ENCODE measurements around the gene RUNX2.

RUNX2 gene

DNA sequence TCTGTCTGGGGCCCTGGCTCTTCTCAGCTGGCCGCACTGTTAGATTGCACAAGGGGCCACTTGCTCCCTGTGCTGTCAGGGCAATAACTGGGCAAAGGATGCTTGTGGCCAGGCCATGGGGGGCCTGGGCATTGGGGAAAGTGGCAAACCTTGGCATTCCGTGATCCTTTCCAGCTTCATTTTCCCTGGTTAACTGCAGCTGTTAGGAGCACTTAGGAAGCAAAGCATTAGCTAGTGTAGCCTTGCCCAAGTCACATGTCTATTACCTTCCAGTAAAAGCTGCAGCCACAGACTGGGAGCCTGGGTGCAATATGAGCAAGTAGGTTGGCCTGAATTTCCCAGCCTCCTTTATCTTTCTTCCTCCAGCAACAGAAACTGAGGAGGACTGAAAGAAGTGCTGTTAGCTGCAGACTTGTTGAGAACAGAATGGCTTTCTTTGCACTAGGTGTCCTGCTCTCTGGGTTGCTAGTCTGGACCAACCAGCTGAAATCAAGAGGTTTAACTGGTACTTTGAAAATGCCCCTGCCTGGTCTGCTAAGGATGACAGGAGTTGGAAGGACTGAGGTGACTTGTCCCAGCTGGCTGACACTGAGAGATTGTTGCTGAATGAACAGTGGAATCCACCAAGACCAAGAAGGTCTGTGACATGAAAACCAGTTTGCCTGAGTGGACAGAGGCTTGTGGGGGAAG is 361.9 kb downstream of the RUNX2 start:
- in situ Hi-C loops (cut with HindIII; ENCODE audit: low sequenced_read_pairs), result no loop called here

- in situ Hi-C loops (cut with HindIII; ENCODE audit: low sequenced_read_pairs), result no loop called here
Measured at GRCh38 chr6:45690846-45691245, 362.7 kb downstream of the RUNX2 start.

- in situ Hi-C loops (cut with HindIII; ENCODE audit: low sequenced_read_pairs), result no loop called here
Measured at GRCh38 chr6:45691426-45691825, 363.3 kb downstream of the RUNX2 start.

GRCh38 chr6:45692021-45692420 is 363.9 kb downstream of the RUNX2 start:
- in situ Hi-C loops (cut with HindIII; ENCODE audit: low sequenced_read_pairs), result no loop called here

- in situ Hi-C loops (cut with HindIII; ENCODE audit: low sequenced_read_pairs), result no loop called here
Measured at GRCh38 chr6:45696738-45697137, 368.6 kb downstream of the RUNX2 start.

- in situ Hi-C loops (cut with HindIII; ENCODE audit: low sequenced_read_pairs), result no loop called here
Measured at GRCh38 chr6:45697605-45698004, 369.5 kb downstream of the RUNX2 start.

GRCh38 chr6:45698046-45698445 is 369.9 kb downstream of the RUNX2 start:
- in situ Hi-C loops (cut with HindIII; ENCODE audit: low sequenced_read_pairs), result no loop called here

DNA sequence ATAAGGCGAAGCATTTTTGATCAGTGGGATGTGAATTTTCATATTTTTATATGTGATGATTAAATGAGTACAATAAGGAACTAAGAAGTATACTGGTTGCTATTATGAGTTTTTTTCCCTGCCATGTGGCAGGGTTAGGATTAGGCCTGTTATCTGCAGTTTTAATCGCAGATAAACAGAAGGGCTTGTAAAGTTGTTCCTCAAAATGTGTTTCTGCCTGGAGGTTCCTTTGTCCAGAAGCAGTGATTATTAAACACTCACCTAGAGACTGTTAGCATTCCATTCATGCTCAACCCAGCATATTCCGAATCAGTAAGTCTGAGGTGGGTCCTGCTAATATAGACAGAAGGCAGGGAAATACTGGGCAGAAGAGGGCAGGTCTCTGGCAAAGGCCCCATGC is 371.5 kb downstream of the RUNX2 start:
- in situ Hi-C loops (cut with HindIII; ENCODE audit: low sequenced_read_pairs), result no loop called here

DNA sequence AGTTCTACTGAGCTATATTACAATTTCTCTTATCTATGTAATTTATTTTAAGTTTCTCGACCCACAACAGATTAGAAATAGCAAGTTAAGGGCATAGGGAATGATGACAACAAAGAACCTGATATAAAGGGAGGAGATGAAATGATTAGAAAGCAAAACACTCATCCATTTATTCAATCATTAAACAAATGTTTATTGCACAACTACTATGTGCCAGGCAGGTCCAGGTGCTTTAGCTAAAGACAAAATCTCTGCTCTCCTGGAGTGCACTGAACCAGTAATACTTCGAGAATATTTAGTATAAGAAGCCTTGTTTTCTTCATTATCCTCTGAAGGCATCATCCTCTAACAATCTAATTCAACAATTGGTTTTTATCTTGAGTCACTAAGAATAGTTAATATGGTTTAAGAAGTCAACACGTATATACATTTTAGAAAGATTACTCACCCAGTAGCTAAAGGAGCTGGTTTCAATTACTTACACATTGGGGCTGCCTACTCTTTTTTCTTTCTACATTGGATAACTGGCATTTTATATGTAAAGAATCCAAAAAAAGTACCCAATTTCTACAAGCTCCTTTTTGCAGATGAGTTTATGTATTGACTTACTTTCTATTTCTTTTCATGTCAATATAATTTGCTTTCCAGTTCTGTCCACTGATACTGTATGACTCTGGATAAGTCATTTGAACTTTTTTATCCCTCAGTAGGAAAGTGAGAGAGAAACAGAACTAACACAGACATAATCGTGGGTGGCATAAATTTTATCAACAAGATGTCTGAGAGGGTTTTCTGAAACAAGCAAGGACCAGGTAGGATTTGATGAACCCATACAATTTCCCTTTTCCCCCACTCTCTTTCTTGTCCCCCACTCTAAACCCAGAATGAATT is 375.0 kb downstream of the RUNX2 start:
- in situ Hi-C loops (cut with HindIII; ENCODE audit: low sequenced_read_pairs), result no loop called here

DNA sequence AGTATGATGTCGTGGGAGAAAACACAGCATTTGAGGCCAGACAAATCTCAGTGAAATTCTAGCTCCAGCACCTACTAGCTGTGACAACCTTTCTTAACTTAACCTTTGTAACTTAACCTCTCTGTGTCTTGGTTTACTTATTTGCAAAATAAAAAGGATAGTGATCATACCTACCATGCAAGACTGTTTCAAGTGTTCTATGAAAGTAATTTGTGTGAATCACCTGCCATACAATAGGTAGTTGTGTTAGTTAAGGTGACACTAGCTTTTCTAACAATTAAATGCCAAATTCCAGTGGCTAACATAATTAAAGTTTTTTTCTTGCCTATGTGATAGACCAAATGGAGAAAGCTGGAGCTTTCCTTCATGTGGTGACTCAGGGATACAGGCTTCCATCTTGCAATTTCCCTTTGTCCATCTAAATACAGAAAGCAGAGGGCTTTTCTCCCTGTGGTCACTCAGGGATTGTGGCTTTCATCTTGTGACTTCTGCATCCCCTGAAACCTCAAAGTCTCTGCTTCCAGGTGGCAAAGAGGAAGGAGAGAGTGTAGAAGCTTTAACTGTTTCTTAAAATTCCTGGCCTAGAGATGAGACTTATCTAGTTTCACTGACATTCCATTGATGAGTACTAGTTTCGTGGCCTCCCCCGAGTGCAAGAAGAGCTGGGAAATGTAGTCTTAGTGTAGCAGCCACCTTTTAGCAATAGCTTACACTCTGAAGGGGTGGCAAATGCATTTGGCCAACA is 376.1 kb downstream of the RUNX2 start:
- in situ Hi-C loops (cut with HindIII; ENCODE audit: low sequenced_read_pairs), result no loop called here

DNA sequence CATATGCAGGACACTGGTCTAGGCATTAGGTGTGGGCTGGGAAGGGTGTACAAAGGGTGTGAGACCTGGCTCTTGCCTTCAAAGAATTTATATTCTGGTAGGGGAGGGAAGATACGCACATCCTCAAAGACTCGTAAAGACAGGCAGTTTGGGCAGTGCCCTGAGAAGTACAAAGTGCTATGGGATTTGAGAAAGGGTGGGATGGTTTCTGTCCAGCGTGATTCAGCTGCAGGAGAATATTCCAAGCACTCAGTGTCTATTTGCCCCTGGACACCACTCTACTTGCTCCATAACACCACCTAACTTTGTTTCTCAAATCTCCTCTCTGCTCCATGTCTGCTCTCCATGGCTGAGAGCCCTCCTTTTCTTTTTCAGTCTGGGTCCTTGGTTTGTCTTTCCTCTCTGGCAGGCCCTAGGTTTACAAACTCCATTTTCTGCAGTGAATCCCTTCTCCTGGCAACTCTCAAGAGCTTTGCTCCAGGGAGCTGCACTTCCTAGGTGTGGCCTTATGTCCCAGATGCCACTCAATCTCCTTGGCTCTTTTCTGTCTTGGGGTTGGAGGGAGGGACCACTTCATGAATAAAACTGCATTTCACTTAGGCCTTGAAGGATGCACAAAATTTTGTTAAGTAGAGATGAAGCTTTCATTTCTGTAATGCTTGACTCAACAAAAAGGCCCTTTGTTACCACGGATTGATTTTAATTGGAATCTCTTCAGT is 377.2 kb downstream of the RUNX2 start:
- in situ Hi-C loops (cut with HindIII; ENCODE audit: low sequenced_read_pairs), result no loop called here

DNA sequence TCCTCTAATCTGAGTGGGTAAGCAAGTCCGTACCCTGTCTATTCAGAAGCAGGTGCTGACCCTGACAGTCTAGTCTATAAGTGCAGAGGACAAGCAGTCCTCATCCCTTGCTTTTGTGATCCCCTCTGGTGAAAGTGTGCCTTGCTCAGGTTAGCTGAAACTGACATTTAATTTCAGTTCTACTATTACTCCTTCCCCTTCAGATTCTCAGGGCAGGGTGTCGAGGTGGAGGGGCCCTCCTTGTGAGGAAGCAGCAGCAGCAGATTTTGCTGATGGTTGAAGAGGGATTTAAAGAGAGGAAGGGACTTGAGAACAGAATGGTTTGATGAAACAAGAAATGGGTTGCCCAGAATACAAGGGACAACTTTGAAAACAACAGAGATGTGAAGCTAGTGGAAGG is 378.2 kb downstream of the RUNX2 start:
- in situ Hi-C loops (cut with HindIII; ENCODE audit: low sequenced_read_pairs), result no loop called here

DNA sequence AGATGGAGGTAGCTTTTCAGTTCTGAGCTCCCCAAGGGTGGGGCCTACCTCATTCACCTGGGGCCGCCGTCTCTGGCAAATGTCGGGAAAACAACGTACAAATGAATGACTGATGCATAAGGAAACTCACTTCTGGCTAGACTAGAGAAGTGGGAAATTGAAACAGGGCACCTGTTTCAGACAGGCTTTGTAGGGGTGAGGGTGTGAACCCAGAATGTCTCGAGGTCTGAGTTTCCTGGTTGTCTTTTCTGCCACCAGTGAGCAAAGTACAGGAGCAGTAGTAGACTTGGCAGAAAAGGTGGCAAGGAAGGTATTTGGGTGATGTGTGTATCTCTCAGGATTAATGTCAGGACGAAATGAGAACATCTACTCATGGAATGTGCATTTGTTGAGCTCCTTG is 379.0 kb downstream of the RUNX2 start:
- in situ Hi-C loops (cut with HindIII; ENCODE audit: low sequenced_read_pairs), result no loop called here

DNA sequence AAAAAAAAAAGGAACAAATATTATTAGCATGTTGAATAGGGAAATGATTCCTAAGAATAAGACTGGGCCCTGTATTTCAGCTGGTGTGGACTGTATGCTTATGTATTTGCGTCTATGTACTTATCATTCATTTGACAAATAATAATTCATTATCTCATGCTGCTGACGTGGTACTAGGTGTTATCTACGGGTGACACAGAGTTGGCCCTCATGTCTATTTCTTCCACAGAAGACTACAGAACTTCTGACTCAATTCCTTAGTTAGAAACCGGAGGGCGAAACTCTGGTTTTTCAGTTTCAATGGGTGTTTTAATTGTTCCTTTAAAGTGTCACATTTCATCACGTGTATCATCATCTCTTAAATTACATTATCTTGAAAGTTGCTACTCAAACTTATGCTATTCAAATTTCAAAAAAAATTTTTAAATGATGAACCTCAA is 381.7 kb downstream of the RUNX2 start:
- in situ Hi-C loops (cut with HindIII; ENCODE audit: low sequenced_read_pairs), result no loop called here

- in situ Hi-C loops (cut with HindIII; ENCODE audit: low sequenced_read_pairs), result no loop called here
Measured at GRCh38 chr6:45710304-45710821, 382.2 kb downstream of the RUNX2 start.

DNA sequence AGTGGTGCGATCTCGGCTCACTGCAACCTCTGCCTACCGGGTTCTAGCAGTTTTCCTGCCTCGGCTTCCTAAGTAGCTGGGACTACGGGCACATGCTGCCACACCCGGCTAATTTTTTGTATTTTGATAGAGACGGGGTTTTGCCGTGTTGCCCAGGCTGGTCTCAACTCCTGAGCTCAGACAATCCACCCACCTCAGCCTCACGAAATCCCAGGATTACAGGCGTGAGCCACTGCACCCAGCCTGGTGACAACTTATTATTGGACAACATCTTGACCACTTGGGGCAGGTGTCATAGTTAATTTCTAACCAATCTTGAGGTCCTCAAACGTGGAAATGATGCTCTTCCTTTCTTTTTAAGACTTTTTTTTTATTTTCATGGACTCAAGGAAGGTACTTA is 383.9 kb downstream of the RUNX2 start:
- in situ Hi-C loops (cut with HindIII; ENCODE audit: low sequenced_read_pairs), result no loop called here

DNA sequence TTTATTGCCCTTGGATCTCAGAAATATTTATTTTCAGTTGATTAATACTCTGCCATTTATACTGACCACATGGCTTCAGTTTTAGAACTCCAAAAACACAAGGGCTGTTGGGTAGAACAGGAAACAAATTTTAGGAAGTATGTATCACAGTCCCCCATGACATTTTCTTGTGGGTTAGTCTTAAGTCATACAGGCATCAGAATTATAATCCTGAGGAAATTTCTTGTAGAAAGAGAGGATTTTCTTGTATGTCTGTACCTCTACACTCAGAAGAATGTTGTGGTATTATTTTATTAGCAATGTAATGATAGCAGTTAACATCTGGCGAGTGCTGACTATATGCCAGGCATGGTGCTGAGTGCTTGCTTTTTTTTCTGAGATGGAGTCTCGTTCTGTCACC is 384.7 kb downstream of the RUNX2 start:
- in situ Hi-C loops (cut with HindIII; ENCODE audit: low sequenced_read_pairs), result no loop called here
